Lung (tissue), 12 donors: ENCODE data around the gene MFAP5. TPM values are rescaled to one million over a fixed set of nuclear protein-coding genes. Genes with fewer than 3 reads are reported as not detected.
"Not testable (repeated sequence)": the region's sequence is repeated elsewhere in the genome, so short reads cannot be mapped to it uniquely, and the experiment has no call there.

Source experiments
- ATAC-seq: fragments of 200-7000 bp; cut with Tn5 transposase; one replicate; pipeline ENCODE4 v1.9.1; 2020; ENCODE audit warnings: moderate number of reproducible peaks; ENCODE audit not compliant: insufficient read depth, low FRiP score
- DNase-seq, 3 donors: peaks; one replicate each; pipeline ENCODE4 v3.0.0-alpha.2; 2013 to 2017
- H3K27ac ChIP-seq, 2 donors: one replicate each; pipeline ENCODE4 v1.5.1; 2013; ENCODE audit warnings: mild to moderate bottlenecking in 2 of 2, moderate library complexity in 2 of 2, control low read depth in 1 of 2, inconsistent platforms in 1 of 2, low read depth in 1 of 2, low read length in 1 of 2
- H3K27me3 ChIP-seq, 3 donors: one replicate each; pipeline ENCODE4 v1.5.1; 2013; ENCODE audit warnings: low read length in 2 of 3; ENCODE audit not compliant: control insufficient read depth in 3 of 3, insufficient read depth in 3 of 3
- H3K36me3 ChIP-seq, 4 donors: one replicate each; pipeline ENCODE4 v1.5.1; 2013; ENCODE audit warnings: low read length in 4 of 4, mild to moderate bottlenecking in 1 of 4, moderate library complexity in 1 of 4; ENCODE audit not compliant: control insufficient read depth in 4 of 4, insufficient read depth in 4 of 4
- H3K4me1 ChIP-seq, 5 donors: one replicate each; pipeline ENCODE4 v1.5.1; 2013; ENCODE audit warnings: low read length in 5 of 5, mild to moderate bottlenecking in 2 of 5, moderate library complexity in 1 of 5; ENCODE audit not compliant: control insufficient read depth in 5 of 5, insufficient read depth in 5 of 5
- H3K4me3 ChIP-seq: one replicate; pipeline ENCODE4 v1.5.1; 2013; ENCODE audit warnings: mild to moderate bottlenecking, control low read depth, moderate library complexity
- H3K9ac ChIP-seq, 2 donors: one replicate each; pipeline ENCODE4 v1.5.1; 2013; ENCODE audit warnings: low read length in 2 of 2, control low read depth in 1 of 2; ENCODE audit not compliant: insufficient read depth in 1 of 2
- H3K9me3 ChIP-seq, 4 donors: one replicate each; pipeline ENCODE4 v1.5.1; 2013; ENCODE audit warnings: low read length in 3 of 4, mild to moderate bottlenecking in 1 of 4, moderate library complexity in 1 of 4; ENCODE audit not compliant: control insufficient read depth in 4 of 4, insufficient read depth in 3 of 4
- CTCF ChIP-seq: IDR thresholded peaks from 2 replicates; pipeline ENCODE4 v1.5.1; 2012; ENCODE audit warnings: mild to moderate bottlenecking; ENCODE audit errors: control extremely low read depth, extremely low read depth
- WGBS, 2 donors: extraction: QIAGEN DNeasy Blood & Tissue Kit; methylation state at CpG; one replicate each; pipeline ENCODE4 v1.1.7; 2013; 5-methylcytosine and 5-hydroxymethylcytosine counted together
- polyA plus RNA-seq, 2 donors: library from polyadenylated mRNA; stranded (reverse); fragments of 200-250 nt; gene quantifications; one replicate each; pipeline ENCODE4 v1.2.1, GENCODE V29; 2013
- total RNA-seq, 2 donors: library from RNA; depleted of rRNA in 1 of 2; stranded (reverse); fragments of >200 nt in 1 of 2; gene quantifications; one replicate each; pipeline ENCODE4 v1.2.1, GENCODE V29; 2014 to 2021
- donor health status: control.
- donor health status: control.
- donor health status: Bipolar disorder and iron deficiency.
- donor health status: healthy.
- donor health status: DM: yes; HTN: yes; CAD: no.

The MFAP5 gene
- total and polyA plus RNA-seq, 4 donors = 1.6 to 10.0 (median 3.5) TPM

DNA sequence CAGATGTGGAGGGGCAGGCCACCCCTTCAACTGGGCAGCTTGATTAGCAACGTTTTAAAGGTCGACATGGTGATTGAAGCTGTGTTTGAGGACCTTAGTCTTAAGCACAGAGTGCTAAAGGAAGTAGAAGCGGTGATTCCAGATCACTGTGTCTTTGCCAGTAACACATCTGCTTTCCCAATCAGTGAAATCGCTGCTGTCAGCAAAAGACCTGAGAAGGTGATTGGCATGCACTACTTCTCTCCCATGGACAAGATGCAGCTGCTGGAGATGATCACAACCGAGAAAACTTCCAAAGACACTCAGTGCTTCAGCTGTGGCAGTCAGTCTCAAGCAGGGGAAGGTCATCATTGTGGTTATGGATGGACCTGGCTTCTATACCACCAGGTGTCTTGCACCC is 26.0 kb downstream of the MFAP5 start:
- WGBS, 2 donors = 65 to 76% methylated on average over 5 of the region's 5 CpGs
- Histone ChIP-seq H3K27ac (no peak overlapping the region), H3K9ac (no peak overlapping the region), H3K27me3 (peaks cover 0 to 4% (median 0%) of the 10 kb centered on the region in 3 donors), H3K4me3 (no peak overlapping the region), H3K4me1 (no peaks in the 10 kb centered on the region), H3K36me3 (no peaks in the 10 kb centered on the region), H3K9me3 (no peaks in the 10 kb centered on the region)
- no peak for TF ChIP-seq CTCF
- DNase-seq = no peak
- no peak for ATAC-seq

DNA sequence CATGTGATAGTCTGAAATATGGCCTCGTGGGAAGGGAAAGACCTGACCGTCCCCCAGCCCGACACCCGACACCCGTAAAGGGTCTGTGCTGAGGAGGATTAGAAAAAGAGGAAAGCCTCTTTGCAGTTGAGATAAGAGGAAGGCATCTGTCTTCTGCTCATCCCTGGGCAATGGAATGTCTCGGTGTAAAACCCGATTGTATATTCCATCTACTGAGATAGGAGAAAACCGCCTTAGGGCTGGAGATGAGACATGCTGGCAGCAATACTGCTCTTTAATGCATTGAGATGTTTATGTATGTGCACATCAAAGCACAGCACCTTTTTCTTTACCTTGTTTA is 26.6 kb downstream of the MFAP5 start:
- H3K9ac ChIP-seq, H3K4me1 ChIP-seq, H3K4me3 ChIP-seq, H3K36me3 ChIP-seq, DNase-seq, ATAC-seq, H3K9me3 ChIP-seq, H3K27ac ChIP-seq, H3K27me3 ChIP-seq: not testable (repeated sequence)
- WGBS, 2 donors = 51 to 71% methylated on average over 8 of the region's 8 CpGs

- DNase-seq, H3K4me1 ChIP-seq: not testable (repeated sequence)
- 61 to 74% methylated on average over 9 of the region's 9 CpGs for WGBS, 2 donors
These were observed 27.2 kb downstream of the MFAP5 start for GRCh38 chr12:8635342-8636006.

DNA sequence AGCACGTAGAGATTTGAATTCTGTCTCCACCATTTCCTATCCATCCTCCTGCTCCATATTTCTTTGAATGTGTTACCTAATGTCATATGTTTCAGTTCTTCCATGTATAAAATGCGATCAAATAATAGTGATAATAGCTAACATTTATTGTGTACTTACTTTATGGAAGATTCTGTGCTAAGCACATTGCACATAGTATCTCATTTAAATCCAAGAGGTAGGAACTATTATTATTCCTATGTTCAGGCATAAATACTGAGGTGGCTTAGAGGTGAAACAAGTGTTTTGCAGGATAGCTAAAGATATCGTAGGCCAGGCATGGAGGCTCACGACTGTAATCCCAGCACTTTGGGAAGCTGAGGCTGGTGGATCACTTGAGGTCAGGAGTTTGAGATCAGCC is 32.5 kb downstream of the MFAP5 start:
- H3K9me3 ChIP-seq = no peaks in the 10 kb centered on the region
- ATAC-seq (no peak), DNase-seq (no peak)
- no peak for TF ChIP-seq CTCF
- H3K4me1 ChIP-seq = no peaks in the 10 kb centered on the region
- WGBS, 2 donors = 93 to 96% methylated on average over 4 of the region's 4 CpGs
- no peak overlapping the region for H3K9ac ChIP-seq
- no peaks in the 10 kb centered on the region for H3K27me3 ChIP-seq
- no peak overlapping the region for H3K4me3 ChIP-seq
- H3K36me3 ChIP-seq = no peaks in the 10 kb centered on the region
- no peak overlapping the region for H3K27ac ChIP-seq

More at GRCh38 chr12:8635342-8636006, 27.2 kb downstream of the MFAP5 start:
- H3K27ac ChIP-seq, H3K4me3 ChIP-seq, ATAC-seq, H3K9me3 ChIP-seq, H3K9ac ChIP-seq, H3K27me3 ChIP-seq, H3K36me3 ChIP-seq: not testable (repeated sequence)
